Spleen (tissue), 7 donors: ENCODE results near the gene SDK2.

Experiments
- POLR2A ChIP-seq, 3 donors: fragments of 450-650 bp; IDR thresholded peaks; one replicate each; pipeline ENCODE4 v1.5.1; 2017; ENCODE audit warnings: antibody characterized with exemption in 3 of 3, mild to moderate bottlenecking in 1 of 3
- TF ChIP-seq, protein P1 (sequence below), 11 experiments: fragments of 200-600 bp in 7 of 11; fragments of 450-650 bp in 4 of 11; sonication (generic) in 4 of 11; IDR thresholded peaks in 8 of 11; conservative IDR thresholded peaks in 3 of 11; 1 replicate in 7 of 11; 2 replicates in 4 of 11; pipeline versions ENCODE4 v1.4.0 to v1.8.0; 2016 to 2021; ENCODE audit warnings: antibody characterized with exemption in 11 of 11, inconsistent platforms in 4 of 11, mild to moderate bottlenecking in 1 of 11
- donor health status: DM: no; HTN: no; CAD: no; lungs with moderate emphysema.
- donor health status: DM: no; HTN: no; CAD: no.
- donor health status: DM: no; HTN: no; CAD: no.

DNA sequence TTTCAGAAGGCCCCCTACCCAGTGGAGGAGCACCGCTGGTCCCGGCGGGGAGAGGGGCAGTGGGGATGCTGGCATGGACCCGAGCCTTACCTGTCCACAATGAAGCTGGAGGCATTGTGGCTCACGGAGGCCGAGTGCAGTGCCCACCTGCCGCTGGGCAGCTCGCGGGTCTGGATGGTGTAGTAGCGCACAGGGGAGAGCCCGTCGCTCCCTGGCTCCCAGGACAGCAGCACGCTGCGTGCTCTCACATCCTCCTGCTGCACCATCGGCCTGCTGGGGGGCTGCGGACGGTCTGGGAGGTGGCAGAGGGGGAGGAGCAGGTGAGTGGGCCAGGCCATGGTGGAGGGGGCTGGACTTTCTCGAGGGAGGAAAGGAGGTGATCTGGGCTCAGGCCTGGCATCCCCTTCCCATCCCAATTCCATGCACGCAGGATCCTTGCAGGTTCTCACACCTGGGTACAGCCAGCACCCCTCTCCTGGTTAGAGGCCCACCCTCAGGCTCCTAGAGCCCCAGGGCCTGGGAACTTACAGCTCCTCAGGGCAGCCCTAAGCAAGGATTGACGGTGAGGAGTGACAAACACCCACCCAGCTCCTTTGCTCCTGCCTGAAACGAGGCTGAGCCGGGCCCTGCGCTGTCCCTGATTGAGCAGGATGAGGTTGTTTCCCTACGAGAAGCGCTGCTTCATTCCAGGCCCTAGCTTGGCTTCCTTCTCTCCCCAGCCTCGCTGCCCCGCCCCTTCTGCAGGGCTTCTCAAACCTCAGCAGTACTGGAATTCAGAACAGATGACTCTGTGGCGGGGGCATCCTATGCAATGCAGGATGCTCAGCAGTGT lies 256.3 kb downstream of the SDK2 start:
- no peak for TF ChIP-seq POLR2A (IDR thresholded peaks at IDR 0.05)
- TF ChIP-seq, protein P1, sequence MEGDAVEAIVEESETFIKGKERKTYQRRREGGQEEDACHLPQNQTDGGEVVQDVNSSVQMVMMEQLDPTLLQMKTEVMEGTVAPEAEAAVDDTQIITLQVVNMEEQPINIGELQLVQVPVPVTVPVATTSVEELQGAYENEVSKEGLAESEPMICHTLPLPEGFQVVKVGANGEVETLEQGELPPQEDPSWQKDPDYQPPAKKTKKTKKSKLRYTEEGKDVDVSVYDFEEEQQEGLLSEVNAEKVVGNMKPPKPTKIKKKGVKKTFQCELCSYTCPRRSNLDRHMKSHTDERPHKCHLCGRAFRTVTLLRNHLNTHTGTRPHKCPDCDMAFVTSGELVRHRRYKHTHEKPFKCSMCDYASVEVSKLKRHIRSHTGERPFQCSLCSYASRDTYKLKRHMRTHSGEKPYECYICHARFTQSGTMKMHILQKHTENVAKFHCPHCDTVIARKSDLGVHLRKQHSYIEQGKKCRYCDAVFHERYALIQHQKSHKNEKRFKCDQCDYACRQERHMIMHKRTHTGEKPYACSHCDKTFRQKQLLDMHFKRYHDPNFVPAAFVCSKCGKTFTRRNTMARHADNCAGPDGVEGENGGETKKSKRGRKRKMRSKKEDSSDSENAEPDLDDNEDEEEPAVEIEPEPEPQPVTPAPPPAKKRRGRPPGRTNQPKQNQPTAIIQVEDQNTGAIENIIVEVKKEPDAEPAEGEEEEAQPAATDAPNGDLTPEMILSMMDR (IDR thresholded peaks at IDR 0.05 in 8 of 11, conservative IDR thresholded peaks at IDR 0.05 in 3 of 11) = no peak
